ENCODE results near the gene RIMS1. TPM values are rescaled to one million over a fixed set of nuclear protein-coding genes. Genes with fewer than 3 reads are reported as not detected.

Gene RIMS1
- total RNA-seq, 4 donors from 2014 or later: 0.17 to 0.89 (median 0.44) TPM

DNA sequence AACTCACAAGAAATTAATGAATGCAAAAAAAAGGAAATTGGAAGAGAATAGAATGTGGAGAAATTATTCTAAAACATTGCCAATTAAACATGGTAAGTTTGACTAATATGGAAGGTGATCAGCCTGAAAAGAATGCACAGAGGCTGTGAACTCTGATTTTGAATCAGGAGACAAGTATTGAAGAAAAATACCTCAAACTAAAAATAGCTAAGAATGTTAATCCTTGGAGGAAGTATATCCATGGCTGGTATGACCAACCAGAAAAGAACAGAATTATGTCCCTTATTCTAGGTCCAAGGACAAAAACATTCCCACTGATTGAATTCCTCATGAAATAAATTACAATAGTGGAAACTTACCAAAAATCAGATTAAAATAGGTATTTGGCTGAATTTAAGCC lies 7.3 kb upstream of the RIMS1 start:
- TF ChIP-seq, protein P1, sequence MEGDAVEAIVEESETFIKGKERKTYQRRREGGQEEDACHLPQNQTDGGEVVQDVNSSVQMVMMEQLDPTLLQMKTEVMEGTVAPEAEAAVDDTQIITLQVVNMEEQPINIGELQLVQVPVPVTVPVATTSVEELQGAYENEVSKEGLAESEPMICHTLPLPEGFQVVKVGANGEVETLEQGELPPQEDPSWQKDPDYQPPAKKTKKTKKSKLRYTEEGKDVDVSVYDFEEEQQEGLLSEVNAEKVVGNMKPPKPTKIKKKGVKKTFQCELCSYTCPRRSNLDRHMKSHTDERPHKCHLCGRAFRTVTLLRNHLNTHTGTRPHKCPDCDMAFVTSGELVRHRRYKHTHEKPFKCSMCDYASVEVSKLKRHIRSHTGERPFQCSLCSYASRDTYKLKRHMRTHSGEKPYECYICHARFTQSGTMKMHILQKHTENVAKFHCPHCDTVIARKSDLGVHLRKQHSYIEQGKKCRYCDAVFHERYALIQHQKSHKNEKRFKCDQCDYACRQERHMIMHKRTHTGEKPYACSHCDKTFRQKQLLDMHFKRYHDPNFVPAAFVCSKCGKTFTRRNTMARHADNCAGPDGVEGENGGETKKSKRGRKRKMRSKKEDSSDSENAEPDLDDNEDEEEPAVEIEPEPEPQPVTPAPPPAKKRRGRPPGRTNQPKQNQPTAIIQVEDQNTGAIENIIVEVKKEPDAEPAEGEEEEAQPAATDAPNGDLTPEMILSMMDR (IDR thresholded peaks at IDR 0.05): no peak
- no peak for TF ChIP-seq POLR2A (IDR thresholded peaks at IDR 0.05)
- no peaks in the 10 kb centered on the region for H3K36me3 ChIP-seq
- H3K27me3 ChIP-seq: no peaks in the 10 kb centered on the region
- no peak overlapping the region for H3K27ac ChIP-seq
- no peak for DNase-seq
- no peak overlapping the region for H3K4me3 ChIP-seq (replicated peaks in 1 of 3)
- intact Hi-C loops (cut with DNase I): no loop called here
- no peaks in the 10 kb centered on the region for H3K9me3 ChIP-seq
- H3K4me1 ChIP-seq: no peaks in the 10 kb centered on the region

DNA sequence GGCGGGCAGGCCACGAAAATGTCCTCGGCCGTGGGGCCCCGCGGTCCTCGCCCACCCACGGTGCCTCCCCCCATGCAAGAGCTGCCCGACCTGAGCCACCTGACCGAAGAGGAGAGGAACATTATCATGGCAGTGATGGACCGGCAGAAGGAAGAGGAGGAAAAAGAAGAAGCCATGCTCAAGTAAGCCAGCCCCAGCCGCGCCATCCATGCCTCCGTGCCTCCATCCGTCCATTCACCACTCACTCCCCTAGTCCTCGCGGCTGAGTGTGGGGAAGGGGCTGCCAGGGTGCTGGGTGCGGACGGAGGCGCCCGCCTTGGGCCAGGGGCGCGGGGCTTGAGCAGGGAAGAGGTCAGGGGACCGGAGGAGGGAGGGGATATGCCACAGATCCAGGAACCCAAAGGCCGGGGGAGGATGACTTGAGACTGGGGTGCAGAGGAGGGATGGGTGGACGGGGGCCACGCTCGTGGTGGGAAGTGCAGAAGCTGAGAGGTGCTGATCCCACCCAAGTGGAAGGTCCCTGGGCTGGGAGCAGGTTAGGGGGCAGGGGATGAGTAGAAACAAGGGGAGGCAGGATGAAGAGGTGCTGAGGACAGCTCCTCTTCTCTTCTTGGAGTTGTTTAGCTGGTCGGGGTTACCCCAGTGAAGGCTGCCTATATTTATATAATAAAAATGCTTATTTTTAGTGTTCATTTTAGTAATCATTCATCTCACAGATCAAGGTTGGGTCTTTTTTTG lies 825 bp downstream of the RIMS1 start:
- peaks cover 0 to 9% of the 10 kb centered on the region in 2 donors for H3K4me1 ChIP-seq
- no peaks in the 10 kb centered on the region for H3K9me3 ChIP-seq
- H3K27ac ChIP-seq: no peak overlapping the region
- 4 to 5% methylated on average over 23 to 29 of the region's 29 CpGs for WGBS, 2 donors
- intact Hi-C loops (cut with DNase I): no loop called here
- H3K4me3 ChIP-seq (replicated peaks in 1 of 3): no peak overlapping the region
- DNase-seq: peak in 1 of 2 donors; percentile 1
- no peaks in the 10 kb centered on the region for H3K36me3 ChIP-seq
- TF ChIP-seq, protein P1 (IDR thresholded peaks at IDR 0.05): no peak
- no peak for TF ChIP-seq POLR2A (IDR thresholded peaks at IDR 0.05)
- no peaks in the 10 kb centered on the region for H3K27me3 ChIP-seq

DNA sequence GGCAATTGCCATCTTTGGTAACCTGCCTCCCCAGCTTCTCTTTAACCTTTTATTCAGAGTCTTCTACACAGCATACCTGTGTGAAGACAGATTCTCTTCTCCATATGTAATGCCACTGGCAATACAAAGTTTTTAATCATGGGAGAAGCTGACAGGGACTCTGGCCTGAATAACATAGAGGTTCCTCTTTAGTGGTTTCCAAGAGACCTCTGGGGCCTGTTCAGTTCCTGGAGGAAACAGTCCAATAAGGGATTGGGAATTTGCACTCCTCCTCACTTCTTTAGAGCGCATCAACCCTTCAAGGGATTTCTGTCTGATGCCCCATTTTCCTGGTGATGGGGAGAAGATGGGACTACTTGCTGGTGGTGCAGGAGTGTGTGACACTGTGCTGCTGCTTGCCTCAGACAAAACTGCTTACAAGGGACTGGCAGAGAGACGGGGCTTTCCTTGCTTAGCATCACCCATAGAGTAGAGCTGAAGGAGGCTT lies 1.4 kb downstream of the RIMS1 start:
- H3K4me3 ChIP-seq (replicated peaks in 1 of 3): no peak overlapping the region
- intact Hi-C loops (cut with DNase I): no loop called here
- peaks cover 0 to 9% of the 10 kb centered on the region in 2 donors for H3K4me1 ChIP-seq
- H3K27ac ChIP-seq: no peak overlapping the region
- H3K27me3 ChIP-seq: no peaks in the 10 kb centered on the region
- DNase-seq: no peak
- no peaks in the 10 kb centered on the region for H3K36me3 ChIP-seq
- WGBS, 2 donors: 82 to 89% methylated on average over 2 of the region's 2 CpGs
- no peak for TF ChIP-seq POLR2A (IDR thresholded peaks at IDR 0.05)
- TF ChIP-seq, protein P1 (IDR thresholded peaks at IDR 0.05): no peak
- H3K9me3 ChIP-seq: no peaks in the 10 kb centered on the region

DNA sequence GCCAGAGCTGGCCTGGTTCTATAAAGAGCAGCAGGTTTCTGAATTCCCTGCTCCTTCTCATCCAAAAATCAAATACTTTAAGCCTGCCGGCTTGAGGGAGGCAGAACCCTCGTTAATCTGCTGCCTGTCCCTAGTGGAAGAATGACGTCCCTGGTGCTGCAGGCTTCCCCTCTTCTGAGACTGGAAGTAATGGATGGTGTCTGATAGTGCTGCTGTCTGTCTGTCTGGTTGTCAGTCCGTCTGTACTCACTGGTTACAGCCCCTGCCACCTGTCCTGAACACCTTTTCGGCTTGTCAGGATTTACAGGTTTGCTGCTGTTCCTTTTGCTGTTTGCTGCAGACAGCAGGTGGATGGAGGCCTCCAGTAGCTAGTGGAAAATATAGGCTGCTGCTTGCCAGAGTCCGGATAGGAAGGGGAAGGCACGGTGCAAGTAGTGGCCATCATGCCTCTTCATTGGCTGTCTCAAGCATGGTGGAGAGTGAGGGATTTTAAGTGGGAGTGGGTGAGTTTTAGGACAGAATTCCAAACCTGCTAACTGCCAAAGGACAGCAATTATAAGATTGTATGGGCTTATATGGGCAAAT lies 2.5 kb downstream of the RIMS1 start:
- Histone ChIP-seq H3K9me3 (no peaks in the 10 kb centered on the region), H3K27ac (no peak overlapping the region), H3K4me3 (replicated peaks in 1 of 3) (no peak overlapping the region), H3K27me3 (no peaks in the 10 kb centered on the region), H3K4me1 (peaks cover 0 to 9% of the 10 kb centered on the region in 2 donors), H3K36me3 (no peaks in the 10 kb centered on the region)
- intact Hi-C loops (cut with DNase I): no loop called here
- WGBS, 2 donors: 45 to 50% methylated on average over 7 of the region's 7 CpGs
- TF ChIP-seq POLR2A (IDR thresholded peaks at IDR 0.05): no peak
- TF ChIP-seq, protein P1 (IDR thresholded peaks at IDR 0.05): no peak
- DNase-seq: no peak

DNA sequence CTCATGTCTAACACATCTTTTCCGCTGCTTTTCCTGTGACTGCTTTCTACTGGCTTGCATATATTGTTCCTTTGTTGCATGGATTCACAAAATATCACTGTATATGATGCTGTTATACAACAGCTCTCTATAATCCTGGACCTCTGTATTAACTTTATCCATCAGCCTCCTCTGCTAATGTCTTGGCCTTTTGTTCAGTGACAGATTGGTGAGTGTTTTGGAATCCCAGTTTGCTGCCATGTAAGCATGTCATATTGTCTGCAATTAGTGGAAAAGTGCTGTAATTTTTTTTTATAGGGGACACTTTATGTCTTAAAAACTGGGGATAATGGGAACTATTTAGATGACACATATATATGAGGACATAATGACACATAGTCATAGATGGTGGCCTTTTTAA lies 3.0 kb downstream of the RIMS1 start:
- no peaks in the 10 kb centered on the region for H3K9me3 ChIP-seq
- H3K36me3 ChIP-seq: no peaks in the 10 kb centered on the region
- DNase-seq: no peak
- no peak overlapping the region for H3K27ac ChIP-seq
- TF ChIP-seq, protein P1 (IDR thresholded peaks at IDR 0.05): no peak
- no peak for TF ChIP-seq POLR2A (IDR thresholded peaks at IDR 0.05)
- no peak overlapping the region for H3K4me3 ChIP-seq (replicated peaks in 1 of 3)
- peaks cover 0 to 9% of the 10 kb centered on the region in 2 donors for H3K4me1 ChIP-seq
- intact Hi-C loops (cut with DNase I): no loop called here
- H3K27me3 ChIP-seq: no peaks in the 10 kb centered on the region
- WGBS, 2 donors: 88 to 100% methylated on average over 1 of the region's 1 CpG
